ENCODE results near the gene RAB40C. TPM values are rescaled to one million over a fixed set of nuclear protein-coding genes. Genes with fewer than 3 reads are reported as not detected.

Gene RAB40C
- total and polyA plus RNA-seq, 9 of the 15 experiments (the other 6 are each of a cell fraction or from before 2014, with no cell fraction given) = 0.17 to 23.4 (median 8.7) TPM

DNA sequence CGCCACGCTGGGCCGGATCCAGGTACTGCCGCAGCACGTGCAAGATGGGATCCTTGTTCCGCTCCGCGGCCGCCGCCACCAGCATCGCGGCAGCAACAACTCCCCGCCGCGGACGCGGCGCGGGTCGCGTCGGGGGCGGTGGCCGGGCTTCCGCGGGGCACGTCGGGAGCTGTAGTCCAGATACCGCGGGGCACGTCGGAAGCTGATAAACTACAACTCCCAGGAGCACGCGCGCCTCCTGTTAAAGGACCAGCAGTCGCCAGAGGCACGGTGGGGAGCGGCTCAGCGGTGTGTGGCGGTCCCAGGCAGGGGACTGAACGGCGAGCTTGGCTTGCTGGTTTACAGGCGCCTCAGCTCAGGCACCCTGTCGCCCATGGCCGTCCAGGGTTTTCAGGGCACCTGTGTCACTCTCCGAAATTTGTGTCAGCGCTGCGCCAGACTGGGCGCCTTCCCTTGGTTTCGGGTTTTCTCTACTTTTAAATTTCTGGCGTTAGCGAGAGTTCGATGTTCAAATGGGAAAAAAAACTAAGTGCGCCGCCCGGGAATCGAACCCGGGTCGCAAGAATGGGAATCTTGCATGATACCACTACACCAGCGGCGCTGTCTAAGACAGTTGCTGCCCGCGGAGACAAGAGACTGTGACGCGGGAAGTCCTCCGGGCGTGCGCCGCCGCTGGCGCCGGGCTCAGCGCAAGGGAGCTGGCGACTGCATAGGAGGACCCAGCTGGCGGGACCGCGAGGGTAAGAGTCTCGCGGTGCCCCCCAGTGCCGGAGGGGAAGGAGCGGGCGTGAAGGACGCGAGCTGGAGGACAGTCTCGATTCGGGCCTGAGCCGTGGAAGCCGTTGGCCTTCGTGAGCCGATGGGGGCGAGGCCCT, 46.6 kb downstream of the RAB40C start, which contains the start of gene METTL26 (continued):
- TF ChIP-seq, protein P1, sequence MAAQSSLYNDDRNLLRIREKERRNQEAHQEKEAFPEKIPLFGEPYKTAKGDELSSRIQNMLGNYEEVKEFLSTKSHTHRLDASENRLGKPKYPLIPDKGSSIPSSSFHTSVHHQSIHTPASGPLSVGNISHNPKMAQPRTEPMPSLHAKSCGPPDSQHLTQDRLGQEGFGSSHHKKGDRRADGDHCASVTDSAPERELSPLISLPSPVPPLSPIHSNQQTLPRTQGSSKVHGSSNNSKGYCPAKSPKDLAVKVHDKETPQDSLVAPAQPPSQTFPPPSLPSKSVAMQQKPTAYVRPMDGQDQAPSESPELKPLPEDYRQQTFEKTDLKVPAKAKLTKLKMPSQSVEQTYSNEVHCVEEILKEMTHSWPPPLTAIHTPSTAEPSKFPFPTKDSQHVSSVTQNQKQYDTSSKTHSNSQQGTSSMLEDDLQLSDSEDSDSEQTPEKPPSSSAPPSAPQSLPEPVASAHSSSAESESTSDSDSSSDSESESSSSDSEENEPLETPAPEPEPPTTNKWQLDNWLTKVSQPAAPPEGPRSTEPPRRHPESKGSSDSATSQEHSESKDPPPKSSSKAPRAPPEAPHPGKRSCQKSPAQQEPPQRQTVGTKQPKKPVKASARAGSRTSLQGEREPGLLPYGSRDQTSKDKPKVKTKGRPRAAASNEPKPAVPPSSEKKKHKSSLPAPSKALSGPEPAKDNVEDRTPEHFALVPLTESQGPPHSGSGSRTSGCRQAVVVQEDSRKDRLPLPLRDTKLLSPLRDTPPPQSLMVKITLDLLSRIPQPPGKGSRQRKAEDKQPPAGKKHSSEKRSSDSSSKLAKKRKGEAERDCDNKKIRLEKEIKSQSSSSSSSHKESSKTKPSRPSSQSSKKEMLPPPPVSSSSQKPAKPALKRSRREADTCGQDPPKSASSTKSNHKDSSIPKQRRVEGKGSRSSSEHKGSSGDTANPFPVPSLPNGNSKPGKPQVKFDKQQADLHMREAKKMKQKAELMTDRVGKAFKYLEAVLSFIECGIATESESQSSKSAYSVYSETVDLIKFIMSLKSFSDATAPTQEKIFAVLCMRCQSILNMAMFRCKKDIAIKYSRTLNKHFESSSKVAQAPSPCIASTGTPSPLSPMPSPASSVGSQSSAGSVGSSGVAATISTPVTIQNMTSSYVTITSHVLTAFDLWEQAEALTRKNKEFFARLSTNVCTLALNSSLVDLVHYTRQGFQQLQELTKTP (IDR thresholded peaks at IDR 0.05; ENCODE audit: low read depth in 1 of 2, partially characterized antibody in 2 of 2) = peak; percentile 70 to 95
- TF ChIP-seq, protein P2, sequence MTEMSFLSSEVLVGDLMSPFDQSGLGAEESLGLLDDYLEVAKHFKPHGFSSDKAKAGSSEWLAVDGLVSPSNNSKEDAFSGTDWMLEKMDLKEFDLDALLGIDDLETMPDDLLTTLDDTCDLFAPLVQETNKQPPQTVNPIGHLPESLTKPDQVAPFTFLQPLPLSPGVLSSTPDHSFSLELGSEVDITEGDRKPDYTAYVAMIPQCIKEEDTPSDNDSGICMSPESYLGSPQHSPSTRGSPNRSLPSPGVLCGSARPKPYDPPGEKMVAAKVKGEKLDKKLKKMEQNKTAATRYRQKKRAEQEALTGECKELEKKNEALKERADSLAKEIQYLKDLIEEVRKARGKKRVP (CRISPR knock-in tag; IDR thresholded peaks at IDR 0.05) = peak; percentile 47; the same call in 1 of the 2 replicates
- TF ChIP-seq ZNF785 (CRISPR knock-in tag; IDR thresholded peaks at IDR 0.05) (no peak), CREBBP (IDR thresholded peaks at IDR 0.05; ENCODE audit: low read depth, low read length) (no peak), POLR3G (IDR thresholded peaks at IDR 0.05; ENCODE audit: extremely low read depth, insufficient read length, insufficient replicate concordance) (no peak), EGR1 (conservative IDR thresholded peaks at IDR 0.05) (peak; percentile 51), CBFA2T2 (conservative IDR thresholded peaks at IDR 0.05) (no peak)
- TF ChIP-seq, protein P3, sequence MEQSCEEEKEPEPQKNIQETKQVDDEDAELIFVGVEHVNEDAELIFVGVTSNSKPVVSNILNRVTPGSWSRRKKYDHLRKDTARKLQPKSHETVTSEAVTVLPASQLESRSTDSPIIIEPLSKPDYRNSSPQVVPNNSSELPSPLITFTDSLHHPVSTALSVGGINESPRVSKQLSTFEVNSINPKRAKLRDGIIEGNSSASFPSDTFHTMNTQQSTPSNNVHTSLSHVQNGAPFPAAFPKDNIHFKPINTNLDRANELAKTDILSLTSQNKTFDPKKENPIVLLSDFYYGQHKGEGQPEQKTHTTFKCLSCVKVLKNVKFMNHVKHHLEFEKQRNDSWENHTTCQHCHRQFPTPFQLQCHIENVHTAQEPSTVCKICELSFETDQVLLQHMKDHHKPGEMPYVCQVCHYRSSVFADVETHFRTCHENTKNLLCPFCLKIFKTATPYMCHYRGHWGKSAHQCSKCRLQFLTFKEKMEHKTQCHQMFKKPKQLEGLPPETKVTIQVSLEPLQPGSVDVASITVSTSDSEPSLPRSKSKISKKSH (CRISPR knock-in tag; IDR thresholded peaks at IDR 0.05) = no peak
- TF ChIP-seq, protein P4, sequence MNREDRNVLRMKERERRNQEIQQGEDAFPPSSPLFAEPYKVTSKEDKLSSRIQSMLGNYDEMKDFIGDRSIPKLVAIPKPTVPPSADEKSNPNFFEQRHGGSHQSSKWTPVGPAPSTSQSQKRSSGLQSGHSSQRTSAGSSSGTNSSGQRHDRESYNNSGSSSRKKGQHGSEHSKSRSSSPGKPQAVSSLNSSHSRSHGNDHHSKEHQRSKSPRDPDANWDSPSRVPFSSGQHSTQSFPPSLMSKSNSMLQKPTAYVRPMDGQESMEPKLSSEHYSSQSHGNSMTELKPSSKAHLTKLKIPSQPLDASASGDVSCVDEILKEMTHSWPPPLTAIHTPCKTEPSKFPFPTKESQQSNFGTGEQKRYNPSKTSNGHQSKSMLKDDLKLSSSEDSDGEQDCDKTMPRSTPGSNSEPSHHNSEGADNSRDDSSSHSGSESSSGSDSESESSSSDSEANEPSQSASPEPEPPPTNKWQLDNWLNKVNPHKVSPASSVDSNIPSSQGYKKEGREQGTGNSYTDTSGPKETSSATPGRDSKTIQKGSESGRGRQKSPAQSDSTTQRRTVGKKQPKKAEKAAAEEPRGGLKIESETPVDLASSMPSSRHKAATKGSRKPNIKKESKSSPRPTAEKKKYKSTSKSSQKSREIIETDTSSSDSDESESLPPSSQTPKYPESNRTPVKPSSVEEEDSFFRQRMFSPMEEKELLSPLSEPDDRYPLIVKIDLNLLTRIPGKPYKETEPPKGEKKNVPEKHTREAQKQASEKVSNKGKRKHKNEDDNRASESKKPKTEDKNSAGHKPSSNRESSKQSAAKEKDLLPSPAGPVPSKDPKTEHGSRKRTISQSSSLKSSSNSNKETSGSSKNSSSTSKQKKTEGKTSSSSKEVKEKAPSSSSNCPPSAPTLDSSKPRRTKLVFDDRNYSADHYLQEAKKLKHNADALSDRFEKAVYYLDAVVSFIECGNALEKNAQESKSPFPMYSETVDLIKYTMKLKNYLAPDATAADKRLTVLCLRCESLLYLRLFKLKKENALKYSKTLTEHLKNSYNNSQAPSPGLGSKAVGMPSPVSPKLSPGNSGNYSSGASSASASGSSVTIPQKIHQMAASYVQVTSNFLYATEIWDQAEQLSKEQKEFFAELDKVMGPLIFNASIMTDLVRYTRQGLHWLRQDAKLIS (CRISPR knock-in tag; IDR thresholded peaks at IDR 0.05) = peak; percentile 58; the same call in 1 of the 2 replicates
- TF ChIP-seq, protein P5, sequence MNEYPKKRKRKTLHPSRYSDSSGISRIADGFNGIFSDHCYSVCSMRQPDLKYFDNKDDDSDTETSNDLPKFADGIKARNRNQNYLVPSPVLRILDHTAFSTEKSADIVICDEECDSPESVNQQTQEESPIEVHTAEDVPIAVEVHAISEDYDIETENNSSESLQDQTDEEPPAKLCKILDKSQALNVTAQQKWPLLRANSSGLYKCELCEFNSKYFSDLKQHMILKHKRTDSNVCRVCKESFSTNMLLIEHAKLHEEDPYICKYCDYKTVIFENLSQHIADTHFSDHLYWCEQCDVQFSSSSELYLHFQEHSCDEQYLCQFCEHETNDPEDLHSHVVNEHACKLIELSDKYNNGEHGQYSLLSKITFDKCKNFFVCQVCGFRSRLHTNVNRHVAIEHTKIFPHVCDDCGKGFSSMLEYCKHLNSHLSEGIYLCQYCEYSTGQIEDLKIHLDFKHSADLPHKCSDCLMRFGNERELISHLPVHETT (CRISPR knock-in tag; conservative IDR thresholded peaks at IDR 0.05 in 1 of 2, IDR thresholded peaks at IDR 0.05 in 1 of 2) = peak in 1 of 2 experiments; percentile 95; a peak in 2 of 4 replicates
- TF ChIP-seq, protein P6, sequence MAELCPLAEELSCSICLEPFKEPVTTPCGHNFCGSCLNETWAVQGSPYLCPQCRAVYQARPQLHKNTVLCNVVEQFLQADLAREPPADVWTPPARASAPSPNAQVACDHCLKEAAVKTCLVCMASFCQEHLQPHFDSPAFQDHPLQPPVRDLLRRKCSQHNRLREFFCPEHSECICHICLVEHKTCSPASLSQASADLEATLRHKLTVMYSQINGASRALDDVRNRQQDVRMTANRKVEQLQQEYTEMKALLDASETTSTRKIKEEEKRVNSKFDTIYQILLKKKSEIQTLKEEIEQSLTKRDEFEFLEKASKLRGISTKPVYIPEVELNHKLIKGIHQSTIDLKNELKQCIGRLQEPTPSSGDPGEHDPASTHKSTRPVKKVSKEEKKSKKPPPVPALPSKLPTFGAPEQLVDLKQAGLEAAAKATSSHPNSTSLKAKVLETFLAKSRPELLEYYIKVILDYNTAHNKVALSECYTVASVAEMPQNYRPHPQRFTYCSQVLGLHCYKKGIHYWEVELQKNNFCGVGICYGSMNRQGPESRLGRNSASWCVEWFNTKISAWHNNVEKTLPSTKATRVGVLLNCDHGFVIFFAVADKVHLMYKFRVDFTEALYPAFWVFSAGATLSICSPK (IDR thresholded peaks at IDR 0.05; ENCODE audit: borderline replicate concordance) = no peak
